Activated CD4-positive, alpha-beta T cell treated with anti-CD3 and anti-CD28 coated beads, Interleukin-10, Interleukin-2, amounts not matched to agents 100 ng/mL and 50 ng/mL, durations not matched to agents 16 hours and 8 hours (primary cell): ENCODE measurements around the gene SFR1.

ENCODE experiments used
- DNase-seq: peaks from one replicate; pipeline ENCODE4 v3.0.0-alpha.2; 2020

The SFR1 gene, protein sequence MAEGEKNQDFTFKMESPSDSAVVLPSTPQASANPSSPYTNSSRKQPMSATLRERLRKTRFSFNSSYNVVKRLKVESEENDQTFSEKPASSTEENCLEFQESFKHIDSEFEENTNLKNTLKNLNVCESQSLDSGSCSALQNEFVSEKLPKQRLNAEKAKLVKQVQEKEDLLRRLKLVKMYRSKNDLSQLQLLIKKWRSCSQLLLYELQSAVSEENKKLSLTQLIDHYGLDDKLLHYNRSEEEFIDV

GRCh38 chr10:104121485-104122224 is at the start of gene SFR1:
SFR1 (plus strand) TSS chr10:104122171; CDS start chr10:104122184, 13 bp downstream.
- DNase-seq, result peak; percentile 99

DNA sequence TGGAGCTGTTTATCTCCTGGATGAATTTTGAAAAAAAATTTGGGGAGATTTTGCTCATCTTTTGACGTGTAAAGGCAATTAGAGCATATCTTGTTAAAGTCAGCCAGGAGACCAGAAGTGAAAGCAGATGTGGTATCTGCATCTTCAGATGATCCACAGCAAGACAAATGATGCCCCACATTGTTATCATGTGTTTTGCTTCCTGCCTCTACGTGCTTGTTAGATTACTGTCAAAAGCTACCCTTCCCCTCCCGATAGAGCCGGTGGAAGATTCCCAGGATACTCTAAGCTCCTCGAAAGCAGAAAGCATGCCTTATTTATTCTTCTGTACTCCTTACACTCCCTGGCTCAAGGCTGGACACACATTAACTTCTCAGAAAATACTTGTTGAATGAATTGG is 49.2 kb upstream of the SFR1 start:
- no peak for DNase-seq

DNA sequence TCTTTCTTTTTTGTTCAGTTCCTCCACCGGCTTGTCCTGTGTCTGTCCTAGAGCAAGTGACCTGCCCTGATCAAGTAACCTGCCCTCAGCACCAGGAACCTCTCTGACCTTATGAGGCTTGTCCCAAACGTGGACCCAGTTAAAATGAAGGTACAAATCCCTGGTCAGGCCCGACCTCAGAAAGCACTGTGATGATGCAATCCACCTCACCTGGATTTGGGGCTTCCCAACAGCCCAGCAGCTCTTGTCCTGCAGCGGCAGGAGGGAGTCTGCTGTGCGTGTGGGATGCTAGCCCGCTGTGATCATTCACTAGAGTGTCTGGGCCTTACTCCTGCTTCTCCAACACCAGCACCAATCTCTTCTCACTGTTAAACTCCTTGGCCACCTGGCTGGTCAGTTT is 47.5 kb upstream of the SFR1 start:
- no peak for DNase-seq

DNA sequence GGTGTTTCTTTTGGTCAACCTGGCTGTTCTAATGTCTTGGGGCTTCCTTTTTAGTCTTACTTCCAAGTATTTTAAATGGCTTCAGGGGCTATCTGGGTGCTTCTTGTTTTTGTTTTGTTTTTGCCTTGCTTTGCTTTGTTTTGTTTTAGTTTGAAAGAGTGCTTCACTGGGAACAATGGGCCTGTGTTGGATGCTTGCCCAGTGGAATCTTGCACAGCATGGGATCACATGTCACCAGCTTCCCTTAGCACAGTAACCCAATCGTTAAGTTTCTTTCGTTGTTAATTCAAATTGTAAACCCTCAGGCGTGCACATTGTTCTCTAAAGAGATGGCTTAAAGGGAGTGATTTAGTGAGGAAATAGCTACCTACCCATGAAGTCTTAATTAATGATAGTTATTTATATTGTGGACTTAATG is 45.2 kb upstream of the SFR1 start:
- no peak for DNase-seq

GRCh38 chr10:104077247-104077646 is 44.7 kb upstream of the SFR1 start:
- DNase-seq, result no peak

DNA sequence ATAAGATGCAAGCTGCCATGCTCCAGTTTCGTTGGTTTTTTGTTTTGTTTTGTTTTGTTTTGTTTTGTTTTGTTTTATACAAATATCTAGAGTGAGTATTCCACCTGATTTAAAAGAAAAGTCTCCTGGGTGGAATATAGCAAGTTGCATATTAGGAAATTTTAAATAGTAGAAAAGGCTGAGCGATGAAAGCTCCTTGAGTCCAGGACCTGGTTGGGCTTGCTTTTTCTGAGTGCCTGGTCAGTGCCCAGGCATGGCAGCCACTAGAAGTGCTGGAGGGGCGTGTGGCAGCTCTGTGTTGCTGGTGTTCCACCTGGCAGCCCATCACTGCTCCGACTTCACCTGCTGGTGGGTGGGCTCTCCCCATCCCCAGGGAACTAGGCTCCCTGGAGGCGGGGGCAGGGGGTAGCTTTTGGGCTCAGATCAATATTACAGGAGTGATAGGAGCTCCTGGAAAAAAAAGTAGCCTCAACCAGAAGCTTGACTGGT is 44.3 kb upstream of the SFR1 start:
- DNase-seq, result no peak

DNA sequence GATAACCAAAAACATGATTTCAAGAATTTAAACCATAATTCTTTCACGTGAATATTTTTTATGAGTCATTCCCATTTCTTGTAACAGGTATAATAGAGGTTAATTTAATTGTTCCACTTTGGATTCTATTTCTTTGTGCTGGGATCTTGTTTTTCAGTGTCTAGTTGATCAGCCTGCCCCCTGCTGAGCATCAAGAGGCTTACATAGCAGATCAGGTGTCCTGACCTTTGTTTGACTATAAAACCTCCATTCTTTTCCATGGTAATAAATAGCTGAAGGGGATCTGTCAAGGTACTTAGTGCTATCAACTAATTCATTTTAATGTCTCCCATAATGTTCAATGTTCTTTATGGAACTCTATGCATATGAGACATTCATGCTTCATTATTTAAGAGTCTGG is 41.2 kb upstream of the SFR1 start:
- DNase-seq, result peak; percentile 24

- DNase-seq, result no peak
Observed at GRCh38 chr10:104081998-104082397, 40.0 kb upstream of the SFR1 start.

- no peak for DNase-seq
Observed at GRCh38 chr10:104084482-104085142, 37.4 kb upstream of the SFR1 start.

DNA sequence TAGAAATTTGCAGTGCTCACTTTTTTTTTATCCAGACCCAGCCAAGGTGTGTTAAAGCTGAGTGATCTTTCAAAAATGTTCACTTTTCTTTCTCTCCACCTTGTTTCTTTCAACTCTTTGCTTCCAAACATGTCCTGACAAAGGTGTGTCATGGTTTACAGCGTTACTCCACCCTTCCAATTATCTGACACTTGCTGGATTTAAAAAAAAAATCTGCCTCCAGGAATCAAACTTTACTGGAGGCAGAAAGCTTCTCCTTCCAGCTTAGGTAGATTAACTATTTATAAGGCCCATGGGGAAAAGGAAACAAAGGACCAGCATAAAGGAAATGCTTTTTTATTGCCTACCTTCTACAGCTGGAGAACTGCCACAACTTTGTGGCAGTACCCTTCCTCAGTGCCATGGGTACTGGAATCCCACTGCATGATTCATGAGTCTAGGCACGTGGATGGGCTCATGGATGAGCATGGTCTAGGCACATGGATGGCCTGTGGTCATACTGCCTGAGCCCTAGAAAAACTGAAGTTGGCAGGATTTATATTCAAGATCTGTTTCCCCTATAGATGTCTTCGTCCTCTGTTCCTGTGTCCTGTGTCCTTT is 36.1 kb upstream of the SFR1 start, which contains the start of gene COL17A1:
TSS of gene COL17A1 (minus strand) at position 80 of the 600 bp plus-strand sequence. CDS start 5,207 bp downstream, outside the sequence.
- no peak for DNase-seq

GRCh38 chr10:104088239-104088638 is 33.7 kb upstream of the SFR1 start:
- no peak for DNase-seq

DNA sequence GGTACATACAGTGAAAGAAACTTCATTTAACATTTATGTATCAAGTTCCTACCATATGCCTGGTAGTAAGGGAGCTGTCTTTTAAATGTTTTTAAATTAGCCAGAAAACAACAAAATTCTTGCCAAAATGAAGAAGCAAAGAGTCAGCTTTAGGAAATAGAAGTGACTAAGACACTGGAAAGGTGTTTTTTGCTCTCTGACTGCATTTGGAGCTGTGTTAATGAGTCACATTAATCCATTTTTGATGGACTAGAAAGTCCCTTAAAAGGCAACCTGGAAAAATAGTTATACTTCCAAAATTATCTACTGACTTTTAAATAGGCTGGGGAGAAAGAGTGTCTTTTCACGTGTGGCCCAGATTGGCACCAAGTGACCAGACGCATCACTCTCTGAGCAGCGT is 32.4 kb upstream of the SFR1 start:
- DNase-seq, result no peak

- no peak for DNase-seq
Observed at GRCh38 chr10:104090611-104091010, 31.4 kb upstream of the SFR1 start.

GRCh38 chr10:104092749-104093148 is 29.2 kb upstream of the SFR1 start:
- DNase-seq, result no peak

- DNase-seq, result no peak
Observed at GRCh38 chr10:104096692-104097091, 25.3 kb upstream of the SFR1 start.

DNA sequence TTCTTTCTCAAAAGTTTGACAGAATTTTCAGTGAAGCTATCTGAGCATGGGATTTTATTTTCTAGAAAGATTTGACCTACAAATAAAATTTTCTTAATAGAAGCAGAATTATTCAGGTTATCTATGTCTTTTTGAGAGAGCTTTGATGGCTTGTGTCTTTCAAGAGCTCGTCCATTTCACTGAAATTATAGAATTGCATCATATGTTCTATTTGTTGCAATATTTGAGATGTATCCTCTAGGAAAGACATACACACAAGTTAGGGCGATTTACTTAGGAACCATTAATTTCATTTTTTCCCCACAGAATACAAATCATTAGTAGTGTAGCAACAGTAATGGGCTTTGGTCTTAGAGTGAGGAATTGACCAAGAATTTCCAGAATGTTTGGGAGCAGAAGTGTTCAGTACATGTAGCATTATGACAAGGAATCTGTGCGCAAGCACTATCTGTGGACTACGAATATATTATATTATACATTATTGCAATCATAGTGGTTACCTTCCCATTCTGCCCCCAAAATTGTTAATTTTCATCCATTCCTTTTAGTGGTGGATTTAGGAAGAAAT is 23.5 kb upstream of the SFR1 start:
- no peak for DNase-seq

DNA sequence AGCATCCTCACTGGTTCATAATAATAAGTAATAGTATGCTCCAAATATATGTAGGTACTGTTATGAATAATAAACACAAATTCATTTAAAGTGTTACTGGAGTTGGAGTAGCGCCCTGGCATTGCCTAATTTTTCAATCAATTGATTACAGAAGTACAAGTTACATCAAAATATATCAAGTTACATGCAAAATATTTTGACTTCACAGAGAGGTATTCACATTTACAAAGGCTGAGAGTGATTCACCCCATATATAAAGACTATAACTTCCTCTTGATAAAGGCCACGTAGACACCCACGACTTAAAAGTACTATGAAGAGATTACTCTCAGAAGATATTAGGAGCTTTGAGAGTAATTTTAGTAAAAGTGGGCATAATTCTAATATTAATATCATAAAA is 22.7 kb upstream of the SFR1 start:
- DNase-seq, result no peak

DNA sequence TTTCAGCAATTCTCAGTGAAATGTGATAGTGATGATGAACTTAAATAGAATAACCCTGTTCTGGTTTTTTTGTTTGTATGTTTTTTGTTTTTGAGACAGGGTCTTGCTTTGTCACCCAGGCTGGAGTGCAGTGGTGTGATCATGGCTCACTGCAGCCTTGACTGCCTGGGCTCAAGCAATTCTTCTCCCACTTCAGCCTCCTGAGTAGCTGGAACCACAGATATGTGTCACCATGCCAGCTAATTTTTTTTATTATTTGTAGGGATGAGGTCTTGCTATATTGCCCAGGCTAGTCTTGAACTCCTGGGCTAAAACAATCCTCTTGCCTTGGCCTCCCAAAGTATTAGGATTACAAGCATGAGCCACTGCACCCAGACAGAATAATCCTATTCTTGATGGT is 22.0 kb upstream of the SFR1 start:
- DNase-seq, result no peak

DNA sequence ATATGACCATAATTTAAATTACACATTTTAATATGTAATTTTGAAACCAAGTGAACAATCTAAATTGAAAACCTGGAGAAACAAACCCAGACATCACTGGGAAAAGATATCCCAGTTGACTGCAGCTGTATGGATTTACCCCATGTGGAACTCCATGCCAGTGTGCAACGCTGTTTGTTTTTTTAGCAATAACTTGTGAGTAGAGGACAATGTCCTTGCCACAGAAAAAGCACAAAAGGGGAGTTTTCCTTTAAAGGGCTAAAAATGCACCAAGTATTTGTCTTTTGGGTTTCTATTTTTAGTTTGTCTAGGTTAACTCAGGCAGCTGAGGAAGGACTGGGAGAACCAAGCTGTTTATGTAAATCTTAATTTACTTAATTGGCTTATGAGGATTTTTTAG is 21.2 kb upstream of the SFR1 start:
- no peak for DNase-seq

DNA sequence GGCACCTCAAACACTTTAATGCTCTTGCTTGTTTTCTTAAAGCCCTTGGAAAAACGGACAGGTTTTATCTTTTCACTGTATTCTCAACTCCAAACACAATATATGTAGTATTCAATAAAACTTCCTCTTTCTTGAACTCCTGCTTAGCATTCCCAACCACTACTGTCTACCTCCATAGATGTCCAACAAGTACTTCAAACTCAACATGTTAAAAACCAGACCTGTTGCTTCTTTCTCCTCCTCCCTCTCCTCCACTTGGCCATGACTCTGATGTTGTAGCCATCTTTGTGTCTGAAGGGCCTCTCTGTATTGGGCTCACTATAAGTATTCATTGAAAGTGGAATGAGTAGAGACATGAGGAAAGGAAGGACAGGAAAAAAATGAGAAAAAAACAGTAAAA is 20.1 kb upstream of the SFR1 start:
- no peak for DNase-seq

GRCh38 chr10:104103956-104104355 is 18.0 kb upstream of the SFR1 start:
- DNase-seq, result no peak

- DNase-seq, result no peak
Observed at GRCh38 chr10:104104418-104104817, 17.6 kb upstream of the SFR1 start.

- DNase-seq, result peak; percentile 10
Observed at GRCh38 chr10:104104926-104105325, 17.0 kb upstream of the SFR1 start.
